H1 (cell line): Measurements from ENCODE around the gene TRAF3IP3. TPM values are rescaled to one million over a fixed set of nuclear protein-coding genes. Genes with fewer than 3 reads are reported as not detected.

ENCODE experiments used
- BRCA1 ChIP-seq: IDR thresholded peaks from 2 replicates; pipeline ENCODE4 v1.6.1; 2012; ENCODE audit warnings: low read depth, low read length, improper control_type of control experiment
- MAFK ChIP-seq: IDR thresholded peaks from 2 replicates; pipeline ENCODE4 v1.6.1; 2012; ENCODE audit warnings: low read depth, mild to moderate bottlenecking, improper control_type of control experiment, low read length
- NRF1 ChIP-seq: IDR thresholded peaks from 2 replicates; pipeline ENCODE4 v1.6.1; 2011; ENCODE audit warnings: mild to moderate bottlenecking, low read depth, low read length, improper control_type of control experiment
- SIN3A ChIP-seq, 2 experiments: IDR thresholded peaks in 1 of 2; conservative IDR thresholded peaks in 1 of 2; 2 replicates each; pipeline ENCODE4 v1.6.1; 2011 to 2012; ENCODE audit warnings: low read length in 2 of 2, improper control_type of control experiment in 1 of 2, low read depth in 1 of 2, mild to moderate bottlenecking in 1 of 2
- SP4 ChIP-seq: IDR thresholded peaks from 2 replicates; pipeline ENCODE4 v1.6.1; 2012; ENCODE audit warnings: low read length, inconsistent platforms
- polyA plus RNA-seq, 7 experiments: library from polyadenylated mRNA; depleted of rRNA in 3 of 7; stranded (reverse) in 5 of 7; unstranded in 2 of 7; fragments of >200 nt in 5 of 7; fragments of 200-250 nt in 2 of 7; gene quantifications; 1 replicate in 5 of 7; 2 replicates in 1 of 7; 4 replicates in 1 of 7; pipeline versions ENCODE4 v1.2.1 to v1.2.3, GENCODE V29; 2011 to 2013; ENCODE audit warnings: missing spikeins in 2 of 7, mixed read lengths in 2 of 7
- total RNA-seq: library from RNA; stranded (reverse); fragmentation: NEBNext Ultra II Directional; extraction: Animal tissue kit (Norgen Biotek cat#: 25700); gene quantifications from 2 replicates; pipeline ENCODE4 v1.2.1, GENCODE V29; 2021
- TF ChIP-seq, protein P1 (sequence below): IDR thresholded peaks from 2 replicates; pipeline ENCODE4 v1.6.1; 2012; ENCODE audit warnings: inconsistent platforms

The TRAF3IP3 gene
- total and polyA plus RNA-seq, 2 of the 8 experiments (the other 6 are each of a cell fraction or from before 2014, with no cell fraction given), result not detected

DNA sequence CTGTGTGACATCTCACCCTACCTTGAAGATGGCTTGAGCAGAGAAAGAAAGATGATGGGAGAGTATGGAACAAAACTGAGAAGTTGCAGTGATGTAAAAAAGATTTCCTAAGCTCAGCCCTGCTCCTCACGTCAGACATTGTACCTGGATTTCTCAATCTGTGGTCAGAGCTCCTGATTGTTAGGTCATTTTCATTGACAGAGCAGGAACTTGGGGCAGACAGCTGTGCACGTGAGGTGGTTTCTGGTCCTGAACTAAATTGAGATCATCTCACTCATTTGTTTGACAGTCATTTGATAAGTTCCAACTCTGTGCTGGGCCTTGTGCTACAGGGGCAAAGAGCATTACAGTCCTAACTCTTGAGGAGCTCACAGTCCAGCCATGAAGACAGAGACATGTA lies 10.2 kb downstream of the TRAF3IP3 start (continued):
- TF ChIP-seq MAFK, result no peak
- no peak for TF ChIP-seq SP4
- no peak for TF ChIP-seq BRCA1
- TF ChIP-seq SIN3A (conservative IDR thresholded peaks at IDR 0.05 in 1 of 2, IDR thresholded peaks at IDR 0.05 in 1 of 2; ENCODE audit: low read depth in 1 of 2, low read length in 2 of 2), result no peak
- TF ChIP-seq, protein P1, sequence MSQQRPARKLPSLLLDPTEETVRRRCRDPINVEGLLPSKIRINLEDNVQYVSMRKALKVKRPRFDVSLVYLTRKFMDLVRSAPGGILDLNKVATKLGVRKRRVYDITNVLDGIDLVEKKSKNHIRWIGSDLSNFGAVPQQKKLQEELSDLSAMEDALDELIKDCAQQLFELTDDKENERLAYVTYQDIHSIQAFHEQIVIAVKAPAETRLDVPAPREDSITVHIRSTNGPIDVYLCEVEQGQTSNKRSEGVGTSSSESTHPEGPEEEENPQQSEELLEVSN, result no peak
- no peak for TF ChIP-seq NRF1
